Astrocyte (in vitro differentiated cells and primary cell): ENCODE data around the gene CCL21.

Source experiments
- EZH2 ChIP-seq: IDR thresholded peaks from 2 replicates; pipeline ENCODE4 v1.6.1; 2012; ENCODE audit warnings: mild to moderate bottlenecking, low read length, inconsistent platforms; ENCODE audit not compliant: insufficient read depth
- TF ChIP-seq, protein P1 (sequence below): IDR thresholded peaks from 2 replicates; pipeline ENCODE4 v1.5.1; 2011; ENCODE audit warnings: low read depth, mild to moderate bottlenecking, inconsistent platforms, low read length, moderate library complexity; ENCODE audit not compliant: insufficient read depth

GRCh38 chr9:34732886-34733285 is 22.9 kb upstream of the CCL21 start:
- TF ChIP-seq, protein P1, sequence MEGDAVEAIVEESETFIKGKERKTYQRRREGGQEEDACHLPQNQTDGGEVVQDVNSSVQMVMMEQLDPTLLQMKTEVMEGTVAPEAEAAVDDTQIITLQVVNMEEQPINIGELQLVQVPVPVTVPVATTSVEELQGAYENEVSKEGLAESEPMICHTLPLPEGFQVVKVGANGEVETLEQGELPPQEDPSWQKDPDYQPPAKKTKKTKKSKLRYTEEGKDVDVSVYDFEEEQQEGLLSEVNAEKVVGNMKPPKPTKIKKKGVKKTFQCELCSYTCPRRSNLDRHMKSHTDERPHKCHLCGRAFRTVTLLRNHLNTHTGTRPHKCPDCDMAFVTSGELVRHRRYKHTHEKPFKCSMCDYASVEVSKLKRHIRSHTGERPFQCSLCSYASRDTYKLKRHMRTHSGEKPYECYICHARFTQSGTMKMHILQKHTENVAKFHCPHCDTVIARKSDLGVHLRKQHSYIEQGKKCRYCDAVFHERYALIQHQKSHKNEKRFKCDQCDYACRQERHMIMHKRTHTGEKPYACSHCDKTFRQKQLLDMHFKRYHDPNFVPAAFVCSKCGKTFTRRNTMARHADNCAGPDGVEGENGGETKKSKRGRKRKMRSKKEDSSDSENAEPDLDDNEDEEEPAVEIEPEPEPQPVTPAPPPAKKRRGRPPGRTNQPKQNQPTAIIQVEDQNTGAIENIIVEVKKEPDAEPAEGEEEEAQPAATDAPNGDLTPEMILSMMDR: no peak
- TF ChIP-seq EZH2: no peak
